IgD-negative memory B cell (primary cell): ENCODE measurements around the gene SOS1. TPM values are rescaled to one million over a fixed set of nuclear protein-coding genes. Genes with fewer than 3 reads are reported as not detected.

Source experiments
- H3K27ac Mint-ChIP-seq, 3 donors: one replicate each; pipeline ENCODE4 v1.8.0; 2020 to 2022; ENCODE audit warnings: mild to moderate bottlenecking in 3 of 3, mixed read lengths in 3 of 3, moderate library complexity in 1 of 3
- H3K27me3 Mint-ChIP-seq: one replicate; pipeline ENCODE4 v1.8.0; 2021; ENCODE audit warnings: mixed read lengths
- H3K36me3 Mint-ChIP-seq: one replicate; pipeline ENCODE4 v1.8.0; 2020; ENCODE audit warnings: mild to moderate bottlenecking, mixed read lengths
- H3K4me1 Mint-ChIP-seq, 3 donors: one replicate each; pipeline ENCODE4 v1.8.0; 2020 to 2022; ENCODE audit warnings: mixed read lengths in 3 of 3, mild to moderate bottlenecking in 1 of 3
- H3K4me3 Mint-ChIP-seq, 4 donors: one replicate each; pipeline ENCODE4 v1.8.0; 2020 to 2022; ENCODE audit warnings: mild to moderate bottlenecking in 4 of 4, mixed read lengths in 4 of 4, moderate library complexity in 3 of 4
- H3K9me3 Mint-ChIP-seq, 3 donors: one replicate each; pipeline ENCODE4 v1.8.0; 2020 to 2021; ENCODE audit warnings: mixed read lengths in 3 of 3, mild to moderate bottlenecking in 1 of 3
- polyA plus RNA-seq: library from polyadenylated mRNA; unstranded; fragments of 300-500 nt; fragmentation: Illumina TruSeq; gene quantifications from one replicate; pipeline ENCODE4 v1.2.3, GENCODE V29; 2021

The SOS1 gene
- polyA plus RNA-seq, 1 donor from 2014 or later = 13.7 TPM

GRCh38 chr2:38968021-38968420 lies 152.8 kb downstream of the SOS1 start:
- no peaks in the 10 kb centered on the region for H3K27me3 Mint-ChIP-seq
- no peak overlapping the region for H3K27ac Mint-ChIP-seq
- H3K4me1 Mint-ChIP-seq = no peaks in the 10 kb centered on the region
- no peaks in the 10 kb centered on the region for H3K36me3 Mint-ChIP-seq
- no peak overlapping the region for H3K4me3 Mint-ChIP-seq
- H3K9me3 Mint-ChIP-seq = no peaks in the 10 kb centered on the region

- H3K9me3 Mint-ChIP-seq = no peaks in the 10 kb centered on the region
- no peak overlapping the region for H3K27ac Mint-ChIP-seq
- peaks cover 2% of the 10 kb centered on the region for H3K36me3 Mint-ChIP-seq
- no peaks in the 10 kb centered on the region for H3K4me1 Mint-ChIP-seq
- no peak overlapping the region for H3K4me3 Mint-ChIP-seq
- H3K27me3 Mint-ChIP-seq = peaks cover 2% of the 10 kb centered on the region
Observed at GRCh38 chr2:38966678-38967077, 154.2 kb downstream of the SOS1 start.

GRCh38 chr2:38966006-38966405 lies 154.8 kb downstream of the SOS1 start:
- H3K4me1 Mint-ChIP-seq = peaks cover 0 to under 1% (median 0%) of the 10 kb centered on the region in 3 donors
- H3K4me3 Mint-ChIP-seq = no peak overlapping the region
- H3K27ac Mint-ChIP-seq = no peak overlapping the region
- H3K27me3 Mint-ChIP-seq = peaks cover 9% of the 10 kb centered on the region
- H3K36me3 Mint-ChIP-seq = peaks cover 3% of the 10 kb centered on the region
- H3K9me3 Mint-ChIP-seq = no peaks in the 10 kb centered on the region

- Mint-ChIP-seq H3K27me3 (peaks cover 22% of the 10 kb centered on the region), H3K4me1 (peaks cover 0 to 3% (median 0%) of the 10 kb centered on the region in 3 donors), H3K36me3 (peaks cover 3% of the 10 kb centered on the region), H3K4me3 (peak overlapping the region in 3 of 4 donors; percentile 28 to 52 (median 51)), H3K9me3 (no peaks in the 10 kb centered on the region), H3K27ac (no peak overlapping the region)
Observed at GRCh38 chr2:38960609-38961320, 160.1 kb downstream of the SOS1 start.

GRCh38 chr2:38959938-38960608 lies 160.8 kb downstream of the SOS1 start:
- Mint-ChIP-seq H3K27ac (no peak overlapping the region), H3K4me3 (peak overlapping the region in 3 of 4 donors; percentile 17 to 72 (median 52)), H3K36me3 (peaks cover 3% of the 10 kb centered on the region), H3K27me3 (peaks cover 22% of the 10 kb centered on the region), H3K9me3 (no peaks in the 10 kb centered on the region), H3K4me1 (peaks cover 0 to 3% (median 0%) of the 10 kb centered on the region in 3 donors)

GRCh38 chr2:38959466-38959865 lies 161.4 kb downstream of the SOS1 start:
- Mint-ChIP-seq H3K4me1 (peaks cover 0 to 3% (median 0%) of the 10 kb centered on the region in 3 donors), H3K9me3 (no peaks in the 10 kb centered on the region), H3K27me3 (peaks cover 24% of the 10 kb centered on the region), H3K27ac (no peak overlapping the region), H3K4me3 (peak overlapping the region in 2 of 4 donors; percentile 51 to 70), H3K36me3 (peaks cover 3% of the 10 kb centered on the region)

- H3K4me3 Mint-ChIP-seq = peak overlapping the region in 1 of 4 donors; percentile 30
- H3K27ac Mint-ChIP-seq = no peak overlapping the region
- peaks cover 3% of the 10 kb centered on the region for H3K36me3 Mint-ChIP-seq
- H3K27me3 Mint-ChIP-seq = peaks cover 25% of the 10 kb centered on the region
- H3K9me3 Mint-ChIP-seq = no peaks in the 10 kb centered on the region
- H3K4me1 Mint-ChIP-seq = peaks cover 0 to 3% (median 0%) of the 10 kb centered on the region in 3 donors
Observed at GRCh38 chr2:38957972-38958371, 162.9 kb downstream of the SOS1 start.

- H3K4me3 Mint-ChIP-seq = no peak overlapping the region
- no peak overlapping the region for H3K27ac Mint-ChIP-seq
- no peaks in the 10 kb centered on the region for H3K4me1 Mint-ChIP-seq
- no peaks in the 10 kb centered on the region for H3K9me3 Mint-ChIP-seq
- H3K36me3 Mint-ChIP-seq = no peaks in the 10 kb centered on the region
- H3K27me3 Mint-ChIP-seq = peaks cover 6% of the 10 kb centered on the region
Observed at GRCh38 chr2:38951766-38952165, 169.1 kb downstream of the SOS1 start.

- no peaks in the 10 kb centered on the region for H3K36me3 Mint-ChIP-seq
- no peaks in the 10 kb centered on the region for H3K27me3 Mint-ChIP-seq
- H3K27ac Mint-ChIP-seq = no peak overlapping the region
- no peaks in the 10 kb centered on the region for H3K9me3 Mint-ChIP-seq
- H3K4me1 Mint-ChIP-seq = no peaks in the 10 kb centered on the region
- H3K4me3 Mint-ChIP-seq = no peak overlapping the region
Observed at GRCh38 chr2:38948995-38949394, 171.9 kb downstream of the SOS1 start.

GRCh38 chr2:38948387-38948882 lies 172.4 kb downstream of the SOS1 start:
- Mint-ChIP-seq H3K36me3 (no peaks in the 10 kb centered on the region), H3K9me3 (no peaks in the 10 kb centered on the region), H3K27ac (no peak overlapping the region), H3K4me1 (no peaks in the 10 kb centered on the region), H3K4me3 (no peak overlapping the region), H3K27me3 (no peaks in the 10 kb centered on the region)

- Mint-ChIP-seq H3K27ac (peak overlapping the region in 1 of 3 donors; percentile 51), H3K4me3 (no peak overlapping the region), H3K36me3 (no peaks in the 10 kb centered on the region), H3K9me3 (no peaks in the 10 kb centered on the region), H3K4me1 (no peaks in the 10 kb centered on the region), H3K27me3 (no peaks in the 10 kb centered on the region)
Observed at GRCh38 chr2:38947241-38948239, 173.3 kb downstream of the SOS1 start.

GRCh38 chr2:38945911-38946310 lies 174.9 kb downstream of the SOS1 start:
- Mint-ChIP-seq H3K4me3 (no peak overlapping the region), H3K36me3 (no peaks in the 10 kb centered on the region), H3K9me3 (no peaks in the 10 kb centered on the region), H3K27ac (no peak overlapping the region), H3K27me3 (no peaks in the 10 kb centered on the region), H3K4me1 (no peaks in the 10 kb centered on the region)

GRCh38 chr2:38945372-38945771 lies 175.5 kb downstream of the SOS1 start:
- H3K4me1 Mint-ChIP-seq = no peaks in the 10 kb centered on the region
- no peak overlapping the region for H3K27ac Mint-ChIP-seq
- H3K36me3 Mint-ChIP-seq = no peaks in the 10 kb centered on the region
- no peak overlapping the region for H3K4me3 Mint-ChIP-seq
- H3K27me3 Mint-ChIP-seq = no peaks in the 10 kb centered on the region
- H3K9me3 Mint-ChIP-seq = no peaks in the 10 kb centered on the region

GRCh38 chr2:38943784-38944183 lies 177.1 kb downstream of the SOS1 start:
- no peaks in the 10 kb centered on the region for H3K27me3 Mint-ChIP-seq
- H3K27ac Mint-ChIP-seq = no peak overlapping the region
- no peaks in the 10 kb centered on the region for H3K9me3 Mint-ChIP-seq
- H3K36me3 Mint-ChIP-seq = no peaks in the 10 kb centered on the region
- no peak overlapping the region for H3K4me3 Mint-ChIP-seq
- no peaks in the 10 kb centered on the region for H3K4me1 Mint-ChIP-seq

- no peaks in the 10 kb centered on the region for H3K36me3 Mint-ChIP-seq
- H3K27me3 Mint-ChIP-seq = peaks cover under 1% of the 10 kb centered on the region
- no peaks in the 10 kb centered on the region for H3K9me3 Mint-ChIP-seq
- no peak overlapping the region for H3K27ac Mint-ChIP-seq
- H3K4me3 Mint-ChIP-seq = no peak overlapping the region
- H3K4me1 Mint-ChIP-seq = no peaks in the 10 kb centered on the region
Observed at GRCh38 chr2:38940746-38941145, 180.1 kb downstream of the SOS1 start.
